ENCODE results near the gene ZNF487.
A peak's percentile ranks its signal among the peaks of the same experiment; 100 is the strongest.
"Not testable (repeated sequence)": the region's sequence is repeated elsewhere in the genome, so short reads cannot be mapped to it uniquely, and the experiment has no call there.

The ZNF487 gene

GRCh38 chr10:43404704-43405084, 32.2 kb upstream of the ZNF487 start:
- no peak for DNase-seq (ENCODE audit: low read depth in 2 of 2)

DNA sequence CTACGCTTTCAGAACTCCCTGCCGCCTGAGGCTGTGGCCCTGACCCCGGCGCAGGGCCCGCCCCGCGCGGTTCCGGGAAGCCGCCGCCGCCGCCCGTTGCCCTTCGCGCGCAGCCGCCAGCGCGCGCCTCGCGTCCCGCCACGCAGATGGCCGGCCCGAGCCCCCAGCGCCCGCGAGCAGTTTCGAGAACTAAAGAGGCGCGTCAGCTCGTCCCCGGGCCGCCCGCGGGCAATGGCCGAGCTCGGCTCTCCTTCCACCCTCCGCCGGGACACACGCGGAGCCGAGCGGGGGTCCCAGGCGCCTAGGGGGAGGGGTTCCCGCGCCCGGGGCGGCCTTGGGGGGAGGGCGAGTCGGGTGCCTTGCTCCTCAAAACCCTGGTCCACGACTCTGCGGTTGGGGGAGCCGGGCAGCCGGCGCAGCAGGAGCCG, 29.7 kb upstream of the ZNF487 start:
- DNase-seq (ENCODE audit: low read depth in 2 of 2), result peak in 1 of 2 donors; percentile 46

- peak; percentile 85 for DNase-seq (ENCODE audit: low read depth in 2 of 2)
These were observed 29.2 kb upstream of the ZNF487 start for GRCh38 chr10:43407576-43408330.

DNA sequence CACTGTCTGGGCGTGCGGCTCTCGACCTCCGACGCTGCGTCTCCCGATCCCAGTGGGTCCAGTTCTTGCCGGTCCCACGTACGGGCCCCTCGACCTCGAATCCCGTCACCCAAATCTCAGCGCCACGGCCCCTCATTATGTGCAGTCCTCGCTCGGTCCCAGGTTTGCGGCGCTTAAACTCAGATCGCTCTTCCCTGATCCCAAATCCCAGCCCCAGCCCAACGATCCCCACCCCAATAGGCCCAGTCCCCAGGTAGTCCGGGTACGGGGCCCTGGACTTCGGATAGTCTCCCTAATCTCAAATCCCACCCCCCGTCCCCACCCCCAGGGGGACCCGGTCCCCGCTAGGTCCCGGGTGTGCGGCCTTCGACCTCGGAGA, 28.6 kb upstream of the ZNF487 start:
- no peak for DNase-seq (ENCODE audit: low read depth in 2 of 2)

- DNase-seq (ENCODE audit: low read depth in 2 of 2), result peak; percentile 93 to 94
These were observed 28.1 kb upstream of the ZNF487 start, which contains the start of gene HNRNPF for GRCh38 chr10:43408710-43409384. Gene HNRNPF, minus strand, starts transcription at chr10:43409186. Its CDS starts 21,302 bp downstream, at chr10:43387884.

GRCh38 chr10:43409385-43410109, 27.4 kb upstream of the ZNF487 start:
- DNase-seq (ENCODE audit: low read depth in 2 of 2), result peak; percentile 48 to 69

DNA sequence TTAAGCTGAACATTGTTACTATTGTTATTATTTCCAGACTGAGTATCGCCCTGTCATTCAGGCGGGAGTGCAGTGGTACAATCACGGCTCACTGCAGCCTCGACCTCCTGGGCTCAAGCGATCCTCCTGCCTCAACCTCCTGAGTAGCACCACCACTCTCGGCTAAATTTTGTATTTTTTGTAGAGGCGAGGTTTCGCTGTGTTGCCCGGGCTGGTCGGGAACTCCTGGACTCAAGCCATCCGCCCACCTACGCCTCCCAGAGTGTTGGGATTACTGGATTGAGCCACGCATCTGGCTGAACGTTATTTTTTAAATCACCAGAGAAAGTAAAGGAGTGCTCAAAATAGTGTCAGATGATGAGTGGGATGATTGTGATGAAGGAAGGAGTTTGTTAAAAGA, 26.6 kb upstream of the ZNF487 start:
- DNase-seq (ENCODE audit: low read depth in 2 of 2), result no peak

DNA sequence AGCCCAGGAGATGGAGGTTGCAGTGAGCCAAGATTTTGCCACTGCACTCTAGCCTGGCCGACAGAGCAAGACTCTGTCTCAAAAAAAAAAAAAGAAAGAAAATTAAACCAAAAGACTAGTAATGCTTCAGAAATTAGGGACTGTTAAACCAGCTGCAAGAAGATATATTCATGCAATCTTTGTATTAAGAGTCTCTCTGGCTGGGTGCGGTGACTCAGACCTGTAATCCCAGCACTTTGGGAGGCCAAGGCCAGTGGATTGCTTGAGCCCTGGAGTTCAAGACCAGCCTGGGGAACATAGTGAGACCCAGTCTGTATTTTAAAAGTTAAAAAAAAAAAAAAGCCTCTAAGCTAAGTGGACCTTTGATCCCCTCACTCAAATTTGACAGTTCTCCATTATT, 25.4 kb upstream of the ZNF487 start:
- no peak for DNase-seq (ENCODE audit: low read depth in 2 of 2)

- DNase-seq (ENCODE audit: low read depth in 2 of 2), result no peak
These were observed 21.4 kb upstream of the ZNF487 start for GRCh38 chr10:43415544-43415943.

- DNase-seq (ENCODE audit: low read depth in 2 of 2), result peak in 1 of 2 donors; percentile 53
These were observed 18.8 kb upstream of the ZNF487 start for GRCh38 chr10:43417950-43418768.

GRCh38 chr10:43419997-43420368, 16.9 kb upstream of the ZNF487 start:
- DNase-seq (ENCODE audit: low read depth in 2 of 2), result no peak

DNA sequence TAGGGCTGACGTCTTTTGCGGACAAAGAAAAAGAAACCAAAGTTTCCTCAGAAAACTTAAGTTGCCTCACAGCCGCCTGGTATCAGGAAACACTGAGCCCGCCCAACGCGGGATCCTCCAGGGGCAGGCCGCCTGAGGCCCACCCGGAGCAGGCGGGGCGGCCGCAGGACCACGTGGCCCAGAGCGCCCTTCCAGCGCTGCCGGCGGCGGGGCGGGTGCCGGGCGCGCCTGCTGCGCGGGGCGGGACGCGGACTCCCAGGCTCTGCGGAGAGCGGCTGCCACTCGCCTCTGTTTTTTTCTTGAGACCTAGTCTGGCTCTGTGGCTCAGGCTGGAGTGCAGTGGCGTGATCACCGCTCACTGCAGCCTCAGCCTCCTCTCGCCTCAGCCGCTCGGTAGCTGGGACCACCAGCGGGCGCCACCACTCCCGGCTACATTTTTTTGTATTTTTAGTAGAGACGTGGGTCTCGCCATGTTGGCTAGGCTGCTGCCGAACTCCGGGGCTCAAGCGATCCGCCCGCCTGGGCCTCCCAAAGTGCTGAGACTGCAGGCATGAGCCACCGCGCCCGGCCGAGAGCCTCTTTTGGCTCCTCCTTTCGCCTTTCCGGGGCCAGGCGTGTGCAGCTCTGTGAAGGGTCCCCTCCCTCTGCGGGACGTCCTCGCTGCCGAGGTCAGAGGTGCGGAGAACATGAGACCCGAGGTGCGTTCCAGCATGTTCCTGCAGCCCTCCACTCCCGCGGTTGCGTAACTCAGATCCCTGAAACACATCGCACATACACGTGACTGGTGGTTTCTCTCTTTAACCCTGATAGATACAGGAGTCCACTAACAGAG, 16.3 kb upstream of the ZNF487 start:
- DNase-seq (ENCODE audit: low read depth in 2 of 2), result peak; percentile 85 to 91

- DNase-seq (ENCODE audit: low read depth in 2 of 2), result no peak
These were observed 15.8 kb upstream of the ZNF487 start for GRCh38 chr10:43421201-43421507.

- no peak for DNase-seq (ENCODE audit: low read depth in 2 of 2)
These were observed 15.4 kb upstream of the ZNF487 start for GRCh38 chr10:43421519-43421918.

DNA sequence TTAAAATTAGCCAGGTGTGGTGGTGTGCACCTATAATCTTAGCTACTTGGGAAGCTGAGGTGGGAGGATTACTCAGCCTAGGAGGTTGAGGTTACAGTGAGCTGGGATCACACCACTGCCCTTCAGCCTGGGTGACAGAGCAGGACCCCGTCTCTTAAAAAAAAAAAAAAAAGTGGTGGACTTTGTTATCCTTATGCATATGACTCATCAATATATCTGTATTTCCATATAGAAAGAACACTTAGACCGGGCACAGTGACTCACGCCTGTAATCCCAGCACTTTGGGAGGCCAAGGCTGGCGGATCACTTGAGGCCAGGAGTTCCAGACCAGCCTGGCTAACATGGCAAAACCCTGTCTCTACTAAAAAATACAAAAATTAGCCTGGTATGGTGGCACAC, 15.0 kb upstream of the ZNF487 start:
- DNase-seq (ENCODE audit: low read depth in 2 of 2), result not testable (repeated sequence)

- DNase-seq (ENCODE audit: low read depth in 2 of 2), result no peak
These were observed 12.5 kb upstream of the ZNF487 start for GRCh38 chr10:43424416-43424815.

- not testable (repeated sequence) for DNase-seq (ENCODE audit: low read depth in 2 of 2)
These were observed 10.4 kb upstream of the ZNF487 start for GRCh38 chr10:43426476-43426875.

GRCh38 chr10:43427166-43427825, 9.6 kb upstream of the ZNF487 start:
- DNase-seq (ENCODE audit: low read depth in 2 of 2), result no peak

- DNase-seq (ENCODE audit: low read depth in 2 of 2), result no peak
These were observed 5.8 kb upstream of the ZNF487 start for GRCh38 chr10:43430926-43431663.

Measured in stimulated activated CD8-positive, alpha-beta memory T cell treated with anti-CD3 and anti-CD28 coated beads, Interleukin-15, amount 100 ng/mL, for 48 hours (primary cell).